ENCODE data around the gene GNRHR. TPM values are rescaled to one million over a fixed set of nuclear protein-coding genes. Genes with fewer than 3 reads are reported as not detected.

The GNRHR gene
- polyA plus RNA-seq, 1 of the 3 experiments (the other 2 are of a cell fraction): 0.02 TPM

GRCh38 chr4:67721770-67722597 is 32.2 kb downstream of the GNRHR start:
- peaks cover 0 to 4% of the 10 kb centered on the region in 2 experiments for H3K36me3 ChIP-seq (replicated peaks in 1 of 2; ENCODE audit: control insufficient read depth in 1 of 2, insufficient read depth in 2 of 2, low read length in 1 of 2)
- H3K4me3 ChIP-seq (ENCODE audit: low read depth in 2 of 2, low read length in 1 of 2): no peak overlapping the region
- peaks cover 18% of the 10 kb centered on the region for H3F3A ChIP-seq (replicated peaks; ENCODE audit: insufficient read depth)
- no peaks in the 10 kb centered on the region for H4K20me1 ChIP-seq (ENCODE audit: insufficient read depth)
- H2AFZ ChIP-seq (ENCODE audit: low read depth): no peak overlapping the region
- no peaks in the 10 kb centered on the region for H3K9me3 ChIP-seq
- POLR2A ChIA-PET: no interaction called here
- H3K4me1 ChIP-seq (ENCODE audit: control insufficient read depth in 1 of 2, insufficient read depth in 2 of 2, low read depth in 1 of 2, low read length in 1 of 2): peaks cover 0 to 14% of the 10 kb centered on the region in 2 experiments; a peak in 2 of 4 replicates
- TF ChIP-seq YY1 (IDR thresholded peaks at IDR 0.05; ENCODE audit: low read depth) (peak; percentile 64; the same call in 1 of the 2 replicates), NRF1 (IDR thresholded peaks at IDR 0.05; ENCODE audit: low read depth, low read length) (no peak), ELF1 (IDR thresholded peaks at IDR 0.05) (no peak), RXRA (IDR thresholded peaks at IDR 0.05; ENCODE audit: borderline replicate concordance, low read depth) (peak; percentile 44; the same call in 1 of the 2 replicates), JUND (IDR thresholded peaks at IDR 0.05) (peak; percentile 38), TEAD4 (IDR thresholded peaks at IDR 0.05; ENCODE audit: borderline replicate concordance, insufficient read depth) (0 out of 2 replicates have a peak, but pooled peaks have one; percentile 26), FOSL2 (IDR thresholded peaks at IDR 0.05; ENCODE audit: borderline replicate concordance, low read depth) (peak; percentile 51; the same call in 1 of the 2 replicates), GATA2 (CRISPR knock-in tag; IDR thresholded peaks at IDR 0.05) (no peak), MAX (IDR thresholded peaks at IDR 0.05; ENCODE audit: low read depth) (no peak), REST (IDR thresholded peaks at IDR 0.05; ENCODE audit: low read depth, low read length) (no peak), EP300 (IDR thresholded peaks at IDR 0.05; ENCODE audit: borderline replicate concordance in 1 of 2, low read depth in 1 of 2, low read length in 1 of 2) (peak in 1 of 2 experiments; percentile 38; a peak in 1 of 4 replicates)
- CTCF ChIA-PET: interaction anchor here (1.0 kb wide), 1 partner anchor 25 kb away, joined by 3 read pairs; no protein-coding TSS in a partner anchor
- no peak for DNase-seq
- no peaks in the 10 kb centered on the region for H3K79me2 ChIP-seq (ENCODE audit: insufficient read depth)
- no peak overlapping the region for H3K9ac ChIP-seq
- no peaks in the 10 kb centered on the region for H3K9me2 ChIP-seq
- H3K27me3 ChIP-seq (ENCODE audit: insufficient read depth): no peaks in the 10 kb centered on the region
- no peak overlapping the region for H3K4me2 ChIP-seq
- peak overlapping the region in 1 of 2 experiments; percentile 37; a peak in 1 of 4 replicates for H3K27ac ChIP-seq (ENCODE audit: low read depth in 2 of 2, low read length in 1 of 2)
- WGBS (ENCODE audit: low lambda C conversion rate): 78% methylated on average over 9 of the region's 9 CpGs

GRCh38 chr4:67721315-67721769 is 32.8 kb downstream of the GNRHR start:
- POLR2A ChIA-PET: no interaction called here
- H3K4me1 ChIP-seq (ENCODE audit: control insufficient read depth in 1 of 2, insufficient read depth in 2 of 2, low read depth in 1 of 2, low read length in 1 of 2): peaks cover 0 to 14% of the 10 kb centered on the region in 2 experiments; a peak in 2 of 4 replicates
- H3K27ac ChIP-seq (ENCODE audit: low read depth in 2 of 2, low read length in 1 of 2): peak overlapping the region in 1 of 2 experiments; percentile 37; a peak in 1 of 4 replicates
- peaks cover 13% of the 10 kb centered on the region for H3F3A ChIP-seq (replicated peaks; ENCODE audit: insufficient read depth)
- peaks cover 0 to 6% of the 10 kb centered on the region in 2 experiments for H3K36me3 ChIP-seq (replicated peaks in 1 of 2; ENCODE audit: control insufficient read depth in 1 of 2, insufficient read depth in 2 of 2, low read length in 1 of 2)
- H3K9me2 ChIP-seq: no peaks in the 10 kb centered on the region
- H2AFZ ChIP-seq (ENCODE audit: low read depth): no peak overlapping the region
- no peaks in the 10 kb centered on the region for H3K79me2 ChIP-seq (ENCODE audit: insufficient read depth)
- no peaks in the 10 kb centered on the region for H3K9me3 ChIP-seq
- no peak overlapping the region for H3K4me2 ChIP-seq
- H3K4me3 ChIP-seq (ENCODE audit: low read depth in 2 of 2, low read length in 1 of 2): no peak overlapping the region
- CTCF ChIA-PET: interaction anchor here (1.2 to 1.4 kb wide), 2 partner anchors 22 to 26 kb away, joined by 4 to 6 read pairs; no protein-coding TSS in a partner anchor
- H3K9ac ChIP-seq: no peak overlapping the region
- H3K27me3 ChIP-seq (ENCODE audit: insufficient read depth): no peaks in the 10 kb centered on the region
- no peaks in the 10 kb centered on the region for H4K20me1 ChIP-seq (ENCODE audit: insufficient read depth)
- 98% methylated on average over 3 of the region's 3 CpGs for WGBS (ENCODE audit: low lambda C conversion rate)
- DNase-seq: no peak
- TF ChIP-seq YY1 (IDR thresholded peaks at IDR 0.05; ENCODE audit: low read depth) (no peak), EP300 (IDR thresholded peaks at IDR 0.05; ENCODE audit: borderline replicate concordance in 1 of 2, low read depth in 1 of 2, low read length in 1 of 2) (no peak), CTCF (IDR thresholded peaks at IDR 0.05) (no peak), RCOR1 (IDR thresholded peaks at IDR 0.05; ENCODE audit: low read length) (no peak), TAF1 (IDR thresholded peaks at IDR 0.05; ENCODE audit: borderline replicate concordance, low read depth, low read length) (no peak), ELF1 (IDR thresholded peaks at IDR 0.05) (no peak), EZH2phosphoT487 (IDR thresholded peaks at IDR 0.05; ENCODE audit: borderline replicate concordance, low read depth) (no peak), MXI1 (IDR thresholded peaks at IDR 0.05; ENCODE audit: low read depth, low read length) (no peak), ZBTB33 (IDR thresholded peaks at IDR 0.05; ENCODE audit: borderline replicate concordance, low read depth) (no peak), MEF2A (IDR thresholded peaks at IDR 0.05; ENCODE audit: borderline replicate concordance, low read depth) (no peak)

Data from SK-N-SH (cell line).